A549 (cell line): ENCODE measurements around the gene CD81. TPM values are rescaled to one million over a fixed set of nuclear protein-coding genes. Genes with fewer than 3 reads are reported as not detected.
"Not testable (repeated sequence)": the region's sequence is repeated elsewhere in the genome, so short reads cannot be mapped to it uniquely, and the experiment has no call there.

ENCODE experiments used
- ATAC-seq, 2 experiments: fragments of 200-7000 bp in 1 of 2; fragments of >200 bp in 1 of 2; cut with Nextera tagmentation in 1 of 2; cut with Tn5 transposase in 1 of 2; 3 replicates each; pipeline versions ENCODE4 v1.8.0 to v1.9.1; 2018 to 2020; ENCODE audit warnings: mild to moderate bottlenecking in 1 of 2, moderate library complexity in 1 of 2
- CTCF ChIA-PET: fragments of 300-600 bp; sonication (Branson Sonifier 250); formaldehyde crosslinking; extraction: SDS; loops from one replicate; lab custom pipeline; 2021; ENCODE audit warnings: antibody characterized with exemption, inconsistent platforms; lab: Yijun Ruan, JAX
- POLR2A ChIA-PET: fragments of 350-600 bp; formaldehyde crosslinking; extraction: SDS; loops from one replicate; lab custom pipeline; 2021; ENCODE audit warnings: antibody characterized with exemption, inconsistent platforms; lab: Yijun Ruan, JAX
- DNase-seq, 2 experiments: peaks; one replicate each; pipeline versions ENCODE4 v3.0.0 to v3.0.0-alpha.2; 2011 to 2016; ENCODE audit warnings: low read depth in 1 of 2, low spot score in 1 of 2
- FAIRE-seq: peaks from 2 replicates; lab custom pipeline; 2011; peaks lifted over from hg19 to GRCh38; lab: Jason Lieb, UNC
- H3K27ac ChIP-seq, 2 experiments: fragments of >200 bp; sonication (Bioruptor Twin); formaldehyde crosslinking; 3 replicates each; pipeline ENCODE4 v1.5.1; 2016 to 2017
- H3K4me1 ChIP-seq: fragments of >200 bp; sonication (Bioruptor Twin); formaldehyde crosslinking; 3 replicates; pipeline ENCODE4 v1.6.1; 2016
- H3K4me2 ChIP-seq: fragments of >200 bp; sonication (Bioruptor Twin); formaldehyde crosslinking; 3 replicates; pipeline ENCODE4 v1.6.1; 2016
- H3K4me3 ChIP-seq: fragments of >200 bp; sonication (Bioruptor Twin); formaldehyde crosslinking; 3 replicates; pipeline ENCODE4 v1.5.1; 2016
- H3K9me3 ChIP-seq: fragments of >200 bp; sonication (Bioruptor Twin); formaldehyde crosslinking; 3 replicates; pipeline ENCODE4 v1.6.1; 2016
- BCL3 ChIP-seq: fragments of >200 bp; sonication (Bioruptor Twin); formaldehyde crosslinking; IDR thresholded peaks from 3 replicates; pipeline ENCODE4 v1.6.1; 2016
- CBX2 ChIP-seq: fragments of 200-600 bp; sonication (generic); IDR thresholded peaks from 2 replicates; pipeline ENCODE4 v1.6.1; 2016; ENCODE audit warnings: low read depth, mild to moderate bottlenecking, borderline replicate concordance
- CHD4 ChIP-seq: fragments of 200-600 bp; sonication (generic); IDR thresholded peaks from 2 replicates; pipeline ENCODE4 v1.6.1; 2016; ENCODE audit warnings: antibody characterized with exemption, mild to moderate bottlenecking, borderline replicate concordance
- ESRRA ChIP-seq: fragments of 150-350 bp; IDR thresholded peaks from 2 replicates; pipeline ENCODE4 v1.6.1; 2014; ENCODE audit warnings: mild to moderate bottlenecking, low read length, borderline replicate concordance
- HOXB13 ChIP-seq: fragments of 250-450 bp; sonication (Bioruptor Pico); IDR thresholded peaks from 2 replicates; pipeline ENCODE4 v1.5.0; 2020; ENCODE audit warnings: low read depth, mild to moderate bottlenecking, moderate library complexity
- NPAS2 ChIP-seq: fragments of 250-450 bp; sonication (Bioruptor Pico); IDR thresholded peaks from 2 replicates; pipeline ENCODE4 v1.8.0; 2022; ENCODE audit warnings: mild to moderate bottlenecking, moderate library complexity, borderline replicate concordance
- WGBS: methylation state at CpG from one replicate; pipeline ENCODE4 v1.1.6; 2017; ENCODE audit errors: missing lambda C conversion rate; 5-methylcytosine and 5-hydroxymethylcytosine counted together
- polyA plus RNA-seq, 4 experiments: library from polyadenylated mRNA; depleted of rRNA in 3 of 4; stranded (reverse); fragments of >200 nt; fragmentation: RNase III in 1 of 4; extraction: RNeasy Plus Mini Kit Qiagen cat#74134 plus additional on column Dnase treatment in 1 of 4; gene quantifications; 2 replicates in 3 of 4; 3 replicates in 1 of 4; pipeline ENCODE4 v1.2.3, GENCODE V29; 2011 to 2017

The CD81 gene
- polyA plus RNA-seq, 2 of the 4 experiments (the other 2 are of a cell fraction), result 125 to 247 TPM

GRCh38 chr11:2330696-2331095 lies 46.4 kb upstream of the CD81 start (continued):
- TF ChIP-seq CBX2 (no peak), CHD4 (no peak), NPAS2 (CRISPR knock-in tag) (no peak), BCL3 (no peak)

- FAIRE-seq, result no peak
- CTCF ChIA-PET, result no interaction called here
- H3K4me2 ChIP-seq, result no peak overlapping the region
These were observed 45.7 kb upstream of the CD81 start for GRCh38 chr11:2331404-2331803.

GRCh38 chr11:2332569-2332968 lies 44.5 kb upstream of the CD81 start:
- H3K4me1 ChIP-seq, ATAC-seq, CTCF ChIA-PET, H3K9me3 ChIP-seq, H3K27ac ChIP-seq, DNase-seq, POLR2A ChIA-PET, FAIRE-seq, H3K4me3 ChIP-seq, H3K4me2 ChIP-seq: not testable (repeated sequence)
- no CpG with 5 or more reads among the region's 29 CpGs for WGBS

More at GRCh38 chr11:2331404-2331803, 45.7 kb upstream of the CD81 start:
- Histone ChIP-seq H3K4me3 (no peak overlapping the region), H3K27ac (no peak overlapping the region), H3K9me3 (no peaks in the 10 kb centered on the region), H3K4me1 (no peaks in the 10 kb centered on the region)
- 68% methylated on average over 5 of the region's 5 CpGs for WGBS
- no peak for ATAC-seq
- no peak for TF ChIP-seq ESRRA
- TF ChIP-seq HOXB13, result no peak
- no peak for TF ChIP-seq BCL3
- TF ChIP-seq NPAS2 (CRISPR knock-in tag), result no peak
- TF ChIP-seq CBX2, result no peak
- DNase-seq, result no peak
- POLR2A ChIA-PET, result no interaction called here

- POLR2A ChIA-PET, H3K27ac ChIP-seq, H3K4me1 ChIP-seq, H3K4me3 ChIP-seq, H3K4me2 ChIP-seq, ATAC-seq, FAIRE-seq, DNase-seq, H3K9me3 ChIP-seq, CTCF ChIA-PET: not testable (repeated sequence)
- 64% methylated on average over 2 of the region's 4 CpGs for WGBS
These were observed 43.5 kb upstream of the CD81 start for GRCh38 chr11:2333486-2334205.

GRCh38 chr11:2335286-2335685 lies 41.8 kb upstream of the CD81 start:
- POLR2A ChIA-PET, H3K27ac ChIP-seq, ATAC-seq, H3K4me1 ChIP-seq, H3K9me3 ChIP-seq, H3K4me2 ChIP-seq, FAIRE-seq, H3K4me3 ChIP-seq, DNase-seq, CTCF ChIA-PET: not testable (repeated sequence)
- WGBS, result 66% methylated on average over 18 of the region's 18 CpGs

GRCh38 chr11:2338760-2339159 lies 38.4 kb upstream of the CD81 start:
- H3K27ac ChIP-seq, POLR2A ChIA-PET, H3K4me2 ChIP-seq, ATAC-seq, H3K9me3 ChIP-seq, H3K4me1 ChIP-seq, H3K4me3 ChIP-seq, FAIRE-seq, CTCF ChIA-PET, DNase-seq: not testable (repeated sequence)
- 53% methylated on average over 8 of the region's 8 CpGs for WGBS
